HCT116 (cell line): ENCODE results near the gene ERBB4. TPM values are rescaled to one million over a fixed set of nuclear protein-coding genes. Genes with fewer than 3 reads are reported as not detected.

Experiments
- ATAC-seq: fragments of 200-7000 bp; cut with Tn5 transposase; 2 replicates; pipeline ENCODE4 v1.9.1; 2020; ENCODE audit warnings: mild to moderate bottlenecking, moderate library complexity
- BruUV-seq: library from RNA; stranded (reverse); fragments of 400-500 nt; replicated peaks from 2 replicates; lab custom pipeline; 2021; lab: Mats Ljungman, UMichigan
- CTCF ChIA-PET: fragments of 300-600 bp; sonication (Branson Sonifier 250); formaldehyde crosslinking; loops from one replicate; lab custom pipeline; 2021; ENCODE audit warnings: antibody characterized with exemption; lab: Charles Lee
- POLR2A ChIA-PET: fragments of 300-600, 350-600 bp; sonication (Branson Sonifier 250); formaldehyde crosslinking; loops from one replicate; lab custom pipeline; 2021; ENCODE audit warnings: antibody characterized with exemption; lab: Charles Lee
- RAD21 ChIA-PET, 2 experiments: fragments of 300-600 bp; sonication (Branson Sonifier 250); formaldehyde crosslinking; loops; one replicate each; lab custom pipeline; 2023; ENCODE audit warnings: low total read pairs in 2 of 2; ENCODE audit not compliant: uncharacterized antibody in 2 of 2, unreplicated experiment in 2 of 2, low non-redundant PET in 1 of 2; lab: Charles Lee
- DNase-seq: peaks from one replicate; pipeline ENCODE4 v3.0.0-alpha.2; 2010; ENCODE audit warnings: low read depth, low spot score
- H2AFZ ChIP-seq: fragments of 200-600 bp; shearing (Covaris generic), sonication (generic); 2 replicates; pipeline ENCODE4 v1.6.1; 2017; ENCODE audit warnings: low read depth, mixed run types, mixed read lengths, antibody characterized with exemption, low read length; ENCODE audit not compliant: poor library complexity, severe bottlenecking
- H3K27ac ChIP-seq: 2 replicates; pipeline ENCODE4 v1.5.1; 2012; ENCODE audit warnings: low read depth, low read length
- H3K27me3 ChIP-seq: fragments of 200-600 bp; sonication (generic); 2 replicates; pipeline ENCODE4 v1.6.1; 2016; ENCODE audit warnings: mixed run types, low read length, mixed read lengths; ENCODE audit not compliant: insufficient read depth
- H3K36me3 ChIP-seq, 2 experiments: fragments of 200-500 bp in 1 of 2; fragments of 200-600 bp in 1 of 2; sonication (Bioruptor generic) in 1 of 2; sonication (generic) in 1 of 2; 2 replicates each; pipeline versions ENCODE4 v1.5.1 to v1.6.1; 2014 to 2016; ENCODE audit warnings: low read length in 2 of 2, inconsistent platforms in 1 of 2, mixed read lengths in 1 of 2, mixed run types in 1 of 2; ENCODE audit not compliant: insufficient read depth in 2 of 2, control insufficient read depth in 1 of 2
- H3K4me1 ChIP-seq, 2 experiments: fragments of 200-600 bp in 1 of 2; sonication (generic) in 1 of 2; 2 replicates each; pipeline versions ENCODE4 v1.5.1 to v1.6.1; 2012 to 2017; ENCODE audit warnings: low read length in 2 of 2, inconsistent platforms in 1 of 2, mild to moderate bottlenecking in 1 of 2, mixed read lengths in 1 of 2, mixed run types in 1 of 2, moderate library complexity in 1 of 2; ENCODE audit not compliant: insufficient read depth in 2 of 2, control insufficient read depth in 1 of 2
- H3K4me2 ChIP-seq: fragments of 200-600 bp; sonication (generic); 2 replicates; pipeline ENCODE4 v1.6.1; 2017; ENCODE audit warnings: mixed run types, low read length, mixed read lengths
- H3K4me3 ChIP-seq, 2 experiments: fragments of 200-600 bp in 1 of 2; sonication (generic) in 1 of 2; replicated peaks in 1 of 2; 2 replicates each; pipeline ENCODE4 v1.5.1; 2011 to 2016; ENCODE audit warnings: low read length in 2 of 2, control low read depth in 1 of 2, low read depth in 1 of 2, mild to moderate bottlenecking in 1 of 2, mixed read lengths in 1 of 2, mixed run types in 1 of 2
- H3K79me2 ChIP-seq: fragments of 200-600 bp; sonication (generic); 2 replicates; pipeline ENCODE4 v1.6.1; 2017; ENCODE audit warnings: mild to moderate bottlenecking, mixed run types, low read length, moderate library complexity, mixed read lengths; ENCODE audit not compliant: insufficient read depth
- H3K9ac ChIP-seq: fragments of 200-600 bp; sonication (generic); 2 replicates; pipeline ENCODE4 v1.6.1; 2016; ENCODE audit warnings: low read length, mixed read lengths
- H3K9me2 ChIP-seq: fragments of 200-600 bp; sonication (generic), shearing (Covaris generic); 2 replicates; pipeline ENCODE4 v1.6.1; 2017; ENCODE audit warnings: mixed run types, mild to moderate bottlenecking, moderate library complexity; ENCODE audit not compliant: insufficient read depth
- H3K9me3 ChIP-seq, 2 experiments: fragments of 200-500 bp in 1 of 2; fragments of 200-600 bp in 1 of 2; sonication (Bioruptor generic) in 1 of 2; sonication (generic) in 1 of 2; 2 replicates each; pipeline ENCODE4 v1.6.1; 2014 to 2017; ENCODE audit warnings: low read length in 2 of 2, mixed read lengths in 2 of 2, inconsistent platforms in 1 of 2, low read depth in 1 of 2, mild to moderate bottlenecking in 1 of 2, mixed run types in 1 of 2, moderate library complexity in 1 of 2; ENCODE audit not compliant: control insufficient read depth in 1 of 2, insufficient read depth in 1 of 2
- H4K20me1 ChIP-seq: fragments of 200-600 bp; sonication (generic), shearing (Covaris generic); 2 replicates; pipeline ENCODE4 v1.6.1; 2017; ENCODE audit warnings: mixed run types, mild to moderate bottlenecking, moderate library complexity; ENCODE audit not compliant: insufficient read depth
- CEBPB ChIP-seq: IDR thresholded peaks from 2 replicates; pipeline ENCODE4 v1.6.1; 2012; ENCODE audit warnings: low read depth
- EGR1 ChIP-seq: IDR thresholded peaks from 2 replicates; pipeline ENCODE4 v1.6.1; 2012; ENCODE audit warnings: low read depth
- EZH2phosphoT487 ChIP-seq: fragments of 200-600 bp; IDR thresholded peaks from 2 replicates; pipeline ENCODE4 v1.6.1; 2018; ENCODE audit warnings: antibody characterized with exemption, borderline replicate concordance
- JUND ChIP-seq: IDR thresholded peaks from 2 replicates; pipeline ENCODE4 v1.6.1; 2012
- POLR2AphosphoS5 ChIP-seq: IDR thresholded peaks from 2 replicates; pipeline ENCODE4 v1.6.1; 2011; ENCODE audit warnings: mild to moderate bottlenecking, low read depth, low read length, moderate library complexity
- RAD21 ChIP-seq: IDR thresholded peaks from 2 replicates; pipeline ENCODE4 v1.6.1; 2012; ENCODE audit warnings: low read depth, mild to moderate bottlenecking
- SIN3A ChIP-seq: IDR thresholded peaks from 2 replicates; pipeline ENCODE4 v1.6.1; 2012; ENCODE audit warnings: low read depth
- SP1 ChIP-seq: IDR thresholded peaks from 2 replicates; pipeline ENCODE4 v1.6.1; 2012; ENCODE audit warnings: low read depth
- intact Hi-C: fragments of 100-400 bp; cut with micrococcal nuclease; formaldehyde crosslinking; loops from 2 replicates; pipeline ENCODE4 v1.10.0; 2022
- total RNA-seq: library from RNA; stranded (reverse); gene quantifications from one replicate; pipeline ENCODE4 v1.2.1, GENCODE V29; 2021; ENCODE audit not compliant: unreplicated experiment
- TF ChIP-seq, protein P1 (sequence below): IDR thresholded peaks from 2 replicates; pipeline ENCODE4 v1.6.1; 2012
- TF ChIP-seq, protein P2 (sequence below): IDR thresholded peaks from 2 replicates; pipeline ENCODE4 v1.6.1; 2012
- TF ChIP-seq, protein P3 (sequence below): IDR thresholded peaks from 2 replicates; pipeline ENCODE4 v1.6.1; 2011; ENCODE audit warnings: mild to moderate bottlenecking, low read length, moderate library complexity; ENCODE audit not compliant: insufficient replicate concordance; ENCODE audit errors: extremely low read depth

The ERBB4 gene
- total RNA-seq, 1 experiment from 2014 or later = 0.10 TPM

DNA sequence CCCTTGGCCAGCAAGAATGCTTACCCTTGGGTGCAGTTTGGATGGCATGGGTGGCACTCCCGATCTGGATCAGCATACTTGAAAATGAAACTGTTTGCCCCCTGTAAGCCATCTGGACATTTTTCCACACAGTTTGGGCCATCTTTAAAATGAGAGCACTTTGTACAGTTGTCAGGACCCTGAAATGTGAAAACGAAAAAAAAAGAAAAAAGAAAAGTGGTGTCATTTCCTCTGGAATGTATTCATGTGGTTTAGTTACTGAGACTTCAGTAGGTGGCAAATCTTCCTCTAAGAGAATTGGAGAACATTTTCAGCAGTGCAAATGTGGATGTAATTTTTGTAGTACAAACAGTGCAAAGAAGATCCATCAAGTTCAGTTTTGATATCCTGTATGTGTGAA, 873.3 kb downstream of the ERBB4 start:
- Histone ChIP-seq H3K27me3 (no peaks in the 10 kb centered on the region), H4K20me1 (no peaks in the 10 kb centered on the region), H3K9me2 (no peaks in the 10 kb centered on the region), H2AFZ (no peak overlapping the region), H3K9ac (no peak overlapping the region), H3K9me3 (no peaks in the 10 kb centered on the region), H3K4me1 (no peaks in the 10 kb centered on the region), H3K4me3 (no peak overlapping the region), H3K36me3 (no peaks in the 10 kb centered on the region), H3K27ac (no peak overlapping the region), H3K79me2 (no peaks in the 10 kb centered on the region), H3K4me2 (no peak overlapping the region)
- ChIA-PET RAD21 (no interaction called here), CTCF (no interaction called here), POLR2A (no interaction called here)
- DNase-seq = no peak
- no peak for TF ChIP-seq JUND
- no peak for TF ChIP-seq EGR1
- no peak for TF ChIP-seq SIN3A
- TF ChIP-seq, protein P1, sequence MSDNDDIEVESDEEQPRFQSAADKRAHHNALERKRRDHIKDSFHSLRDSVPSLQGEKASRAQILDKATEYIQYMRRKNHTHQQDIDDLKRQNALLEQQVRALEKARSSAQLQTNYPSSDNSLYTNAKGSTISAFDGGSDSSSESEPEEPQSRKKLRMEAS = no peak
- TF ChIP-seq, protein P2, sequence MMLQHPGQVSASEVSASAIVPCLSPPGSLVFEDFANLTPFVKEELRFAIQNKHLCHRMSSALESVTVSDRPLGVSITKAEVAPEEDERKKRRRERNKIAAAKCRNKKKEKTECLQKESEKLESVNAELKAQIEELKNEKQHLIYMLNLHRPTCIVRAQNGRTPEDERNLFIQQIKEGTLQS = no peak
- TF ChIP-seq, protein P3, sequence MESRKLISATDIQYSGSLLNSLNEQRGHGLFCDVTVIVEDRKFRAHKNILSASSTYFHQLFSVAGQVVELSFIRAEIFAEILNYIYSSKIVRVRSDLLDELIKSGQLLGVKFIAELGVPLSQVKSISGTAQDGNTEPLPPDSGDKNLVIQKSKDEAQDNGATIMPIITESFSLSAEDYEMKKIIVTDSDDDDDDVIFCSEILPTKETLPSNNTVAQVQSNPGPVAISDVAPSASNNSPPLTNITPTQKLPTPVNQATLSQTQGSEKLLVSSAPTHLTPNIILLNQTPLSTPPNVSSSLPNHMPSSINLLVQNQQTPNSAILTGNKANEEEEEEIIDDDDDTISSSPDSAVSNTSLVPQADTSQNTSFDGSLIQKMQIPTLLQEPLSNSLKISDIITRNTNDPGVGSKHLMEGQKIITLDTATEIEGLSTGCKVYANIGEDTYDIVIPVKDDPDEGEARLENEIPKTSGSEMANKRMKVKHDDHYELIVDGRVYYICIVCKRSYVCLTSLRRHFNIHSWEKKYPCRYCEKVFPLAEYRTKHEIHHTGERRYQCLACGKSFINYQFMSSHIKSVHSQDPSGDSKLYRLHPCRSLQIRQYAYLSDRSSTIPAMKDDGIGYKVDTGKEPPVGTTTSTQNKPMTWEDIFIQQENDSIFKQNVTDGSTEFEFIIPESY = no peak
- no peak for TF ChIP-seq RAD21
- TF ChIP-seq SP1 = no peak
- TF ChIP-seq POLR2AphosphoS5 = no peak
- intact Hi-C loops = no loop called here
- no peak for ATAC-seq
- no TSS peak for BruUV-seq

DNA sequence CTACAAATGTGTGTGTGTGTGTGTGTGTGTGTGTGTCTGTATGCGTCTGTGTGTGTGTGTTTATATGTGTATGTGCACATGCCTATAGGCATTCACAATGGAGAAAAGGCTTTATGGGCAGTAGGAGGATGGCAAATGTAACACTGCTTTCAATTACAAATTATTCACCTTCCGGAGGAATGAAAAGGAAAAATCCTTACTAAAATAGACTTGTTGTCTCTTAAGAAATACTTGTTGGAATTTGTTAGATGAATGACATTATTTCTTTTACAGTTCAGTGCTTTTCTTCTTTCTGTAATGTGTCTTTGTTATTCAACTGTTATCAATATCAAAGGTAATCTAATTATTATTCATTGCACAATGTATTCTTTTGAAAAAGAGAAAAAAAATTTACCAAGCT, 874.3 kb downstream of the ERBB4 start:
- H3K27me3 ChIP-seq = no peaks in the 10 kb centered on the region
- H3K27ac ChIP-seq = no peak overlapping the region
- POLR2A ChIA-PET = no interaction called here
- ATAC-seq = no peak
- BruUV-seq = no TSS peak
- RAD21 ChIA-PET = no interaction called here
- CTCF ChIA-PET = no interaction called here
- H3K9me2 ChIP-seq = no peaks in the 10 kb centered on the region
- H3K79me2 ChIP-seq = no peaks in the 10 kb centered on the region
- no peak for DNase-seq
- H3K4me3 ChIP-seq = no peak overlapping the region
- H4K20me1 ChIP-seq = no peaks in the 10 kb centered on the region
- H3K4me2 ChIP-seq = no peak overlapping the region
- no peaks in the 10 kb centered on the region for H3K36me3 ChIP-seq
- H3K9ac ChIP-seq = no peak overlapping the region
- no peak overlapping the region for H2AFZ ChIP-seq
- H3K9me3 ChIP-seq = no peaks in the 10 kb centered on the region
- TF ChIP-seq CEBPB = no peak
- TF ChIP-seq EZH2phosphoT487 = no peak
- no peak for TF ChIP-seq SIN3A
- intact Hi-C loops = no loop called here
- no peaks in the 10 kb centered on the region for H3K4me1 ChIP-seq
